Activated CD4-positive, alpha-beta memory T cell treated with anti-CD3 and anti-CD28 coated beads, Interleukin-2, amount 10 ng/mL, durations not matched to agents 7 days and 5 days (primary cell): ENCODE results near the gene IL18R1. TPM values are rescaled to one million over a fixed set of nuclear protein-coding genes. Genes with fewer than 3 reads are reported as not detected.

Source experiments
- CTCF ChIA-PET: fragments of 350-600 bp; sonication (Branson Sonifier 250); formaldehyde crosslinking; loops from one replicate; lab custom pipeline; 2021; ENCODE audit warnings: antibody characterized with exemption, inconsistent platforms; lab: Charles Lee
- POLR2A ChIA-PET: fragments of 350-600 bp; sonication (Branson Sonifier 250); formaldehyde crosslinking; loops from one replicate; lab custom pipeline; 2021; ENCODE audit warnings: antibody characterized with exemption; lab: Charles Lee
- DNase-seq: peaks from one replicate; pipeline ENCODE4 v3.0.0-alpha.2; 2020
- H3K27ac Mint-ChIP-seq: one replicate; pipeline ENCODE4 v1.8.0; 2021; ENCODE audit warnings: mild to moderate bottlenecking, mixed read lengths
- H3K27me3 Mint-ChIP-seq: one replicate; pipeline ENCODE4 v1.8.0; 2021; ENCODE audit warnings: mixed read lengths
- H3K36me3 Mint-ChIP-seq: one replicate; pipeline ENCODE4 v1.8.0; 2021; ENCODE audit warnings: low read depth, mixed read lengths
- H3K4me1 Mint-ChIP-seq: one replicate; pipeline ENCODE4 v1.8.0; 2021; ENCODE audit warnings: mixed read lengths
- H3K4me3 Mint-ChIP-seq: one replicate; pipeline ENCODE4 v1.8.0; 2021; ENCODE audit warnings: mild to moderate bottlenecking, mixed read lengths
- H3K9me3 Mint-ChIP-seq: one replicate; pipeline ENCODE4 v1.8.0; 2021; ENCODE audit warnings: mixed read lengths
- total RNA-seq, 2 experiments: library from RNA; stranded (reverse); gene quantifications; one replicate each; pipeline ENCODE4 v1.2.3, GENCODE V29; 2021

The IL18R1 gene
- total RNA-seq, 2 experiments from 2014 or later: 22.8 to 24.0 TPM

GRCh38 chr2:102444233-102444632 lies 88.6 kb downstream of the IL18R1 start:
- Mint-ChIP-seq H3K27me3 (no peaks in the 10 kb centered on the region), H3K36me3 (no peaks in the 10 kb centered on the region)

GRCh38 chr2:102446936-102447335 lies 91.3 kb downstream of the IL18R1 start:
- H3K36me3 Mint-ChIP-seq: no peaks in the 10 kb centered on the region
- POLR2A ChIA-PET: no interaction called here
- CTCF ChIA-PET: interaction anchor here (0.9 to 5.1 kb wide), 5 partner anchors 88 to 563 kb away, joined by 3 to 26 read pairs (median 6); partner anchors contain the start of gene IL18R1
- no peaks in the 10 kb centered on the region for H3K9me3 Mint-ChIP-seq
- peaks cover 11% of the 10 kb centered on the region for H3K4me1 Mint-ChIP-seq
- no peak for DNase-seq
- H3K4me3 Mint-ChIP-seq: no peak overlapping the region
- H3K27me3 Mint-ChIP-seq: no peaks in the 10 kb centered on the region
- H3K27ac Mint-ChIP-seq: no peak overlapping the region

More at GRCh38 chr2:102444233-102444632, 88.6 kb downstream of the IL18R1 start:
- ChIA-PET CTCF (interaction anchor here (0.9 to 3.1 kb wide), 19 partner anchors 8 to 560 kb away, joined by 3 to 46 read pairs (median 7); partner anchors contain the start of gene IL18R1), POLR2A (interaction anchor here (1.1 to 1.7 kb wide), 2 partner anchors 86 to 205 kb away, joined by 3 to 11 read pairs; no protein-coding TSS in a partner anchor)
- Mint-ChIP-seq H3K9me3 (no peaks in the 10 kb centered on the region), H3K4me3 (no peak overlapping the region), H3K27ac (no peak overlapping the region), H3K4me1 (peaks cover 11% of the 10 kb centered on the region)
- no peak for DNase-seq

Other genes with a start within 250 kb of the IL18R1 start
- 1 to 10 TPM; 1.3 to 1.5 TPM for gene IL1R1, start 213.1 kb upstream of the IL18R1 start, total RNA-seq
- not detected for gene IL1RL2, start 168.8 kb upstream of the IL18R1 start, total RNA-seq
- gene IL1RL1, start 44.2 kb upstream of the IL18R1 start, total RNA-seq: under 1 TPM; 0.58 to 0.71 TPM
- gene IL18RAP, start 67.4 kb downstream of the IL18R1 start, total RNA-seq: 1 to 10 TPM; 7.2 to 9.6 TPM
- under 1 TPM; 0.10 to 0.15 TPM for gene SLC9A4, start 117.4 kb downstream of the IL18R1 start, total RNA-seq